ENCODE data around the gene DHCR24. TPM values are rescaled to one million over a fixed set of nuclear protein-coding genes. Genes with fewer than 3 reads are reported as not detected.

The DHCR24 gene
- total RNA-seq, 1 donor, result 151 TPM

DNA sequence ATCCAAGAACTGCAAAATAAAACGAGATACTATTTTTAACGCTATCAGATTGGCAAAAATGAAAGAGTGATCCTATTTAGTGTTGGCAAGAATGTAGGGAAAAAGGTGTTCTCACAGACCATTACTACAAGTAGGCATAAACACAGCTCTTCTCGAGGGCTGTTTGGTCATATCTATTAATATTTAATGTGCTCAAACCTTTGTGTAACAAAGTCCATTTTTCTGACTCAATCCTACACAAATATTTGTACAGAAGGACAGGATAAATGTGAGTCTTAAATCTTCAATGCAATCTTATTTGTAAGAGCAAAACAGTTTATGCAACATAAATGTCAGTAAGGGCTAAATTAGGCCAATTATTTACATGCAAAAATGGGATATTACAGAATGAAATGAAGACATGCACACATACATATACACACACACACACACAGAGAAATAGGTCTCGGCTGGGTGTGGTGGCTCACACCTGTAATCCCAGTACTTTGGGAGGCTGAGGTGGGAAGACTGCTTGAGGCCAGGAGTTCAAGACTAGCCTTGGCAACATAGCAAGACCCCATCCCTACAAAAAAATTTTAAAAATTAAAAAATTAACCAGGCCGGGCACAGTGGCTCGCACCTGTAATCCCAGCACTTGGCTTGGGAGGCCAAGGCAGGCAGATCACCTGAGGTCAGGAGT is 17.7 kb downstream of the DHCR24 start:
- DNase-seq (ENCODE audit: insufficient read length, low spot score, missing footprints), result no peak
- Histone ChIP-seq H3K36me3 (ENCODE audit: insufficient read depth, low read length) (peaks cover 83% of the 10 kb centered on the region), H4K20me1 (ENCODE audit: insufficient read depth, low read length) (peaks cover 3% of the 10 kb centered on the region), H3K27ac (ENCODE audit: low read depth, low read length) (no peak overlapping the region), H2AFZ (ENCODE audit: low read length) (no peak overlapping the region), H3K79me2 (ENCODE audit: insufficient read depth, low read length) (peaks cover 16% of the 10 kb centered on the region), H3K4me2 (ENCODE audit: insufficient read depth, low read length) (no peak overlapping the region), H3K4me1 (ENCODE audit: insufficient read depth, low read length) (peaks cover 9% of the 10 kb centered on the region), H3K4me3 (ENCODE audit: insufficient read depth, low read length) (no peak overlapping the region), H3K27me3 (ENCODE audit: insufficient read depth, low read length) (no peaks in the 10 kb centered on the region), H3K9me3 (ENCODE audit: low read depth, low read length) (no peaks in the 10 kb centered on the region)
- no peak for TF ChIP-seq CTCF (IDR thresholded peaks at IDR 0.05; ENCODE audit: extremely low read depth, low read depth, low read length)

GRCh38 chr1:54867717-54868057 is 19.3 kb downstream of the DHCR24 start:
- no peaks in the 10 kb centered on the region for H3K4me1 ChIP-seq (ENCODE audit: insufficient read depth, low read length)
- H3K27ac ChIP-seq (ENCODE audit: low read depth, low read length), result no peak overlapping the region
- no peaks in the 10 kb centered on the region for H3K9me3 ChIP-seq (ENCODE audit: low read depth, low read length)
- H3K79me2 ChIP-seq (ENCODE audit: insufficient read depth, low read length), result peaks cover 18% of the 10 kb centered on the region
- H2AFZ ChIP-seq (ENCODE audit: low read length), result no peak overlapping the region
- no peak for TF ChIP-seq CTCF (IDR thresholded peaks at IDR 0.05; ENCODE audit: extremely low read depth, low read depth, low read length)
- no peak overlapping the region for H3K4me3 ChIP-seq (ENCODE audit: insufficient read depth, low read length)
- H3K4me2 ChIP-seq (ENCODE audit: insufficient read depth, low read length), result no peak overlapping the region
- H3K27me3 ChIP-seq (ENCODE audit: insufficient read depth, low read length), result no peaks in the 10 kb centered on the region
- peaks cover 80% of the 10 kb centered on the region for H3K36me3 ChIP-seq (ENCODE audit: insufficient read depth, low read length)
- no peak for DNase-seq (ENCODE audit: insufficient read length, low spot score, missing footprints)
- peaks cover 3% of the 10 kb centered on the region for H4K20me1 ChIP-seq (ENCODE audit: insufficient read depth, low read length)

GRCh38 chr1:54866801-54867716 is 19.9 kb downstream of the DHCR24 start:
- no peak for TF ChIP-seq CTCF (IDR thresholded peaks at IDR 0.05; ENCODE audit: extremely low read depth, low read depth, low read length)
- peak; percentile 54 for DNase-seq (ENCODE audit: insufficient read length, low spot score, missing footprints)
- H3K36me3 ChIP-seq (ENCODE audit: insufficient read depth, low read length), result peaks cover 74% of the 10 kb centered on the region

More at GRCh38 chr1:54866801-54867716, 19.9 kb downstream of the DHCR24 start:
- H4K20me1 ChIP-seq (ENCODE audit: insufficient read depth, low read length), result peaks cover 3% of the 10 kb centered on the region
- no peak overlapping the region for H2AFZ ChIP-seq (ENCODE audit: low read length)
- H3K4me3 ChIP-seq (ENCODE audit: insufficient read depth, low read length), result no peak overlapping the region
- no peaks in the 10 kb centered on the region for H3K27me3 ChIP-seq (ENCODE audit: insufficient read depth, low read length)
- no peak overlapping the region for H3K4me2 ChIP-seq (ENCODE audit: insufficient read depth, low read length)
- H3K27ac ChIP-seq (ENCODE audit: low read depth, low read length), result no peak overlapping the region
- peaks cover 3% of the 10 kb centered on the region for H3K4me1 ChIP-seq (ENCODE audit: insufficient read depth, low read length)
- H3K79me2 ChIP-seq (ENCODE audit: insufficient read depth, low read length), result peaks cover 17% of the 10 kb centered on the region
- H3K9me3 ChIP-seq (ENCODE audit: low read depth, low read length), result no peaks in the 10 kb centered on the region
